T-helper 2 cell (primary cell): Measurements from ENCODE around the gene ABRACL.

Source experiments
- DNase-seq, 5 experiments: peaks; one replicate each; pipeline versions ENCODE4 v3.0.0 to v3.0.0-alpha.2; 2012 to 2022

The ABRACL gene

DNA sequence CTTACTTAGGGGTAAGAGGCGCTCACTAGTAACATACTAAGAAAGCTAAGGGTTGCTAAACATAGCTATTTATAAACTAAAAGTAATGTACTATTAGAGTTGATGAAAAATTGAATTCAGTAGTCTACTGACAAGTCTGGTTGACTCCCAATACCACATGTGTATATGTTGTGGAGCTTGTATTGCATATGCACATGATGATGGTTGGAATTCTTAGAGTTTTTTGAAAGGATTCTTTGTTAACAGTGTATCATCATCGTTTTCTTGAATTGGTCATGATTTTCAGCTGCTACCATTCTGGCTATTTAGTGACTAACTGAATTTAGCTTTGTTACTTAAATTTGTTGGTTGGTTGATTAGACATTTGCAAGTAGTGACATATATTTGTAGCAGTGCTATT is 27.2 kb downstream of the ABRACL start:
- no peak for DNase-seq

DNA sequence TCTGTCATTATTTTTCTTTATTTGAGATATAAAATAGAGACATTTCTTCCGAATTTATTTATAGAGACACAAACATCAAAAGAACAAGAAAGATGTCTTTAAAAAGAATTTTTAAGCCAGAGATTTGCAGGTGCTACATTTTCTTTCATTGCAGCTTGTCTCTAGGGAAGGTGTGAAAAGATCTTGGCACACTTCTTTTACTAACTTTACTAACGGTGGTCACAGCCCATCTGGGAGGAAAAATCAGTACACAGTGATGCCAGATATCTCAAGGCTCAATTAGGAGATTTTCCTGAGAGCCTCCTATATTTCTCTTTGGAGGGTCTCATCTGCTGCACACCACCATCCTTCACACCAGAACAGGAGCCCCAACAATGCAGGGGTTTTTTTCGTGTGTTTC is 29.5 kb downstream of the ABRACL start:
- DNase-seq, result no peak

DNA sequence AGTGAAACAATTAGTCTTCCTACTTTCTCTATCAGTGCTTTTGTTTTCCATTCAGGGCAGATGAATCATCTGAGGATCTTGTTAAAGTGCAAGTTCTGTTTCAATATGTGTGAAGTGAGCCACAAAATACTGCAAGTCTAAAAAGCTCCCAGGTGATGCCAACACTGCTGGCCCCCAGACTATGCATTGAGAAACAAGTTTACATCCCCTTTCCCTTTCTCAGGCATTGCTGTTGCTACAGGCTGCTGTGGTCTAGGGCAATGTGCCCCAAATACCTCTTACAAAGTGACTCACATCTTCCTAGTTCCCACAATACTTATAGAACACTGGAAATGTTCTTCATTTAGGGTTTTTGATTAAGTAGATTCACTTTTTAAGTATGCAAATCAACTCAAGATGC is 31.8 kb downstream of the ABRACL start:
- DNase-seq, result no peak

DNA sequence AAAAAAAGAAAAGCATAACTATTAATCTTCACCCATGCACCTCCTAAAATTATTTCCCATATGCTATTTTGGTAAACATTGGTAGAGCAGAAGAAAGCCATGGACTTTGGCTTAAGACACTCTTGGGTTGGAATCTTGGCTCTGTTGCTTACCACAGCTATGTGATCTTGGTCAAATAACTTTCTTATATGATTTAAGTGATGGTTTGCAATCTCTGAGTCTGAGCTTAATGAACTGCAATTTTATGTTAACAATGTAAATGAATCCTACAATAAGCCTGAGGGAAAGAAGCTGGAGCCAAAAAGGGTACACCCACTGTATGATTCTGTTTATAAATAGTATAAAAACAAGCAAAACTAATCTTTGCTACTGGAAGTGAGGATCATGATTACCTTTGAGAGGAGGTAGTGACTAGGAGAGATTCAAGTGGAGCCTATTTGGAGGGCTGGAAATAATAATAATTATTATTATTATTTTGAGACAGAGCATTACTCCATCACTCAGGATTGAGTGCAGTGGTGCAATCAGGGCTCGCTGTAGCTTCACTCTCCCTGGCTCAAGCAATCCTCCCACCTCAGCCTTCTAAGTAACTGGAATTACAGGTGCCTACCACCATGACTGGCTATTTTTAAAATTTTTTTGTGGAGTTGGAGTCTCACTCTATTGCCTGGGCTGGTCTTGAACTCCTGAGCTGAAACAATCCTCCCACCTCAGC is 34.5 kb downstream of the ABRACL start:
- DNase-seq, result no peak

DNA sequence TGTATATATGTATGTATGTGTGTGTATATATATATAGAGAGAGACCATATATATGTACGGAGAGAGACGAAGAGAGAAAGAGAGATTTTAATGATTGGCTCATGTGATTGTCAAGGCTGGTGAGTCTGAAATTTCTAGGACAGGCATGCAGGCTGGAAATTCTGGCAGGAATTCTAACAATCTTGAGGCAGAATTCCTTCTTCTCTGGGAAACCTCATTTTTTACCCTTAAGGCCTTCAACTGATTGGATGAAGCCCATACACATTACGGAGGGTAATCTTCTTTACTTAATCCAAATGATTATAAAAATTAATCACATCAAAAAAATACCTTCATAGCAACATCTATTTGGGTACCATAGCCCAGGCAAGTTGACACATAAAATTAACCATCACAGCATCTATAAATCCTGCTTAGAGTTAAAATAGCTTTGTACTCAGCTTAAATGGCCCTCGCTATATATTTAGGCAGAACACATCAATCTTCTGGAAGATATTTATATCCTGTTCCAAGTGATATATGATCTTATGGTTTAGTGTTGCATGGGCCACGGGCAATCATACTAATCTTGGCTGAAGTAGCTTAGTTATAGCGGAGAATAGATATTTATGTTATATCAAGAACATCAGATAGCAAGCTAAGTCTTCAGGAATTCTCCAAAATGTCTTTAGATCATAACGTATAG is 36.6 kb downstream of the ABRACL start:
- no peak for DNase-seq

DNA sequence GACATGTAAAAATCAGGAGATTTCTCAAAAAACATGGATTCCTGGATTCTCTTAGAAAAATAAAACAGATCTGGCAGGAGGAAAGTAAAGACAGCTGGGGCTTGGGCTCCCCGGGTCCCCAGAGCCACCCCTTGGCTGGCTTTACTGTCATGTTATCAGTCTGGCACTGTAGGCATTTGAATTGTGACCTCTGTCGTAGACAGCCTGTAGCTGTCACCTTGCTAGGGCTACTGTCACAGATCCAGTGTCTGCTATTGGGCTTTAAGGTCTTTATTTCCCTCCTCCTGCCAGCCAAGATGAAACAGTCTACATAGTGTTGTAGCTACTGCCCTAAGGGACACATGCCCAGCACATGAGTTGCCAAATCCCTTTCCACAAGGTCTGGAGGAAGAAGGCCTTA is 37.5 kb downstream of the ABRACL start:
- no peak for DNase-seq

DNA sequence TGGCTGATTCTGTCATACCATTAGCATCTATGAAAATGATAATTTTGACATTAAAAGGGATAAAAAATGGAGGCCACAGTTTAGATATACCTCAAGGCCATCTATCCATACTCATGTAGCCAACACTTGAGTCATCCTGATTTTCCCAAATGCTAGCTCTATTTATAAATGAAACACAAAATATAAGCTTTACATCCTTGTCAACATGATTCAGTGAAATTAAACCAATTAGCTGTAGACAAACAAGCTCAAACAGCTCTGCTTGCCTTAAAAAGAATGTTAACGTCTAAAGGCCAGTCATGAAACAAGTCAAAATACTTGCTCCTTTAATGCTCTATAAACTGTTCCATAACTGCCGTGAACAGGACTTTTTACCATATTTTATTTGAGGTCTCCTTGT is 40.3 kb downstream of the ABRACL start:
- DNase-seq, result no peak

DNA sequence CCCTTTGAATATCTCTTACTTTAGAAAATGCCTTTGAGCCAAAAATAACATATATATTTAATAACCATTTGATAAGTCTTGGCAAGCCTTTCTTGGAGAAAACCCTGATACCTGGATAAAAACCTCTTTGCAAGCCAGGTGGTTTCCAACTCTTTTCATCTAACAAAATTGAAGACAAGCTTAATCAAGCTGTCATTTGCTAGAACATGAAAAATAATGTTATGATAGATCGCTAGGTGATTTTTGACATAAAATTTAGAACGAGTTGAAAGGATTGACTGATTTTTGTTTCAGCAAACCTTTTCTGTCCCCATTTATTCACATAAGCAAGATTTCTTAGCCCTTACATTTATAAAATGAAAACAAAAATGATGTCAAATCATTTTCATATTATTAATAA is 44.6 kb downstream of the ABRACL start:
- no peak for DNase-seq

DNA sequence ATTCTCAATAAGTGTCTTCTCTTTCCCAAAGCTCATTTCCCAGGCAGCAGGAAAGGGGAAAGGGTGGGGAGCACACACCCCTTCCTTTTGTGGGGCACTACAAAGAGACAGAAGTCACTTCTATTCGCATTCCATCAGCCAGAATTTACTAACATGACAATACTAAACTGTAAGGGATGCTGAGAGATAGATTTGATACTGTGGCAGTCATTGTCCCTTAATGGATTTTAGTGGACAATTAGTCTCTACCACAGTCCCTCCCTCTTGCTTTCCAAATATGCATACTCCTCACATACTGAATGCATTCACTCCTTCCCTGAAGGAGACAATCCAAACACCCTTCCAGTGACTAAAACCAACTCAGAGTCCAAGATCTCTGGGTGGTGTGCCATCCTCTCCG is 50.5 kb downstream of the ABRACL start:
- no peak for DNase-seq

DNA sequence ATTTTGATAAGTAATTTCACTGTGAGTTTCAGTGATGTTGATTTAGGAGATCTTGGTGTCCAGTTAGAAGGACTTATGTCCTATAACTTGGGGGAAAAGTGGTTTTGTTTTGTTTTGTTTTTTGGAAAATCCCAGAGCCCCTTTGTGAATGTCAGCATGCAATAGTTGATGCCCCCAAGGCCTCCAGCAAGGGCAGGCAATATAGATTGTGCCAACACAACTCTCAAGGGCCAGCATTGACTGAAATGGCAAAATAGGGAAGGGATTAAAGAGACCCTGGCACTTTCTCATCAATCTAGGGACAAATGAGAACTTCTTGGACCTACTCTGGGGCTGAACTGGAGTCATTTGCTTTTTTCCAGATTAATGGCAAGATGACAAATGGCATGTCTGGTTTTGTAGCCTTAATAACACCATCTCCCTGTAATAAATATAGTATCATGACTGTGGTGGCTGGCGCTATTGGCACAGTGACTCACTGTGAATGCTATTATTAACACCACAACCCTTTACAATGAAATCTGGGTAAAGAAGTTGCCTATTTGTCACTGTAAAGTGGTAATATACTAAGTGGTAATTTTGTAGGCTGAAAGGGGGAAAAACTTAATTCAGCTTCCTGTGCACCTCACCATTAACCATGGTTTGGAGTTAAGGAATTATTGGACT is 51.8 kb downstream of the ABRACL start:
- no peak for DNase-seq

DNA sequence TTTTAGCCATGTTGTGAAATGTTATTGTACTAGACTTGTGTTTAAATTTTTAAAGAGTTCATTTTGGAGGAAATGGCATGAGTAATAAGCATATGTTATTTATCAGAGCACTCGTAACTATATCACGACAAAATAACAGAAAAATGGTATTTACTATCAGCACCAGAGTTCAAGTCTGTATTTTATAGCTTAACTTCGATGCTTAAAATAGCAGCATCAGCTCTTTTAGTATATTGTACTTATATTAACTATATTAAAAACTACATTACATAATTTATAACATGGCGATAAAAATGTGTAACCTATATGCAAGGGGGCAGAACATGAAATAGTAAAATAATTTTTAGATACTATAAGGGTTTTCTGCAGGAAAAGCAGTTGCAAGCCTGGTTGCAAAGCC is 52.9 kb downstream of the ABRACL start:
- DNase-seq, result no peak

DNA sequence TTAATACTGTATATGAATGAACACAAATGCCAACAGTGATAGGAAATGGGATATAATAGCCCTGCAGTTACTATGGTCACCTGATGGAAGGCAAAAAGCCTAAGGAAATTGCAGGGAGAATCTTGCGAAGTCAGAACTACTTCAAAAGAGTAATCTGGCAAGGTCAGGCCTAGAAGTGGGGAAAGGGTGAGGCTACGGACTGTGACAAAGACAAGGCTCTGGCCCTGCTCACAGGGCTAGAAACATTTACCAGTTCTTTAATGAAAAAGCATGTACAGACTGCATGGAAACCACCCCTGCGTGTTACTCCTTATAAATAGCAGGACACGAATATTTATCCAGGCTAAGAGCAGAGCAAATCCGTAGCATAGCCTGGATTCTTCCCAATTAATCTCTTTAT is 53.8 kb downstream of the ABRACL start:
- no peak for DNase-seq

DNA sequence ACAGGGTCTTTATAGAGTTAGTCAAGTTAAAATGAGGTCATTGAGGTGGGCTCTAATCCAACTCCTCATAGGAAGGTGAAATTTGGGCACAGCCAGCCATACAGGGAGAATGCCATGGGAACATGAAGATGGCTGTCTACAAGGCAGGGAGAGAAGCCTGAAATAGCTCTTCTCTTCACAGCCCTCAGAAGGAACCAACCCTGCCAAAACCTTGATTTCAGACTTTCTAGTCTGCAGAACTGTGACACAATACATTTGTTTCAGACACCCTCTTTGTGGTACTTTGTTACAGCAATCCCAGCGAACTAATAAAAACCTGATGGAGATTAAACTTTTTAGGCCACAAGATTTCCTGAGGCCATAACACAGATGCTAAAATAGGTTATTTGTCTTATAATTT is 63.3 kb downstream of the ABRACL start:
- no peak for DNase-seq
